ENCODE data around the gene IL21R.

DNA sequence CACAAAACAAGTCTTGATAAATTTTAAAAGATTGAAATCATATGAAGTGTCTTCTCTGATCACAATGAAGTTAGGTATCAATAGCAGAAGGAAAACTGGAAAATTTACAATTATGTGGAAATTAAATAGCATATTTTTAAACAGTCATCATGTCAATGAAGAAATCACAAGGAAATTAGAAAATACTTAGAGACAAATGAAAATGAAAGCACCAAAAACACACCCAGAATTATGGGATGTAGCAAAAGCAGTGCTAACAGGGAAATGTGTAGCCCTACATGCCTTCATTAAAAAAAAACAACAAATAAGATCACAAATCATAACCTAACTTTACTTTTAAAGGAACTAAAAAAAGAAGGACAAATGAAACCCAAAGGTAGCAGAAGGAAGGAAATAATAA is 7.5 kb upstream of the IL21R start:
- TF ChIP-seq, protein P1, sequence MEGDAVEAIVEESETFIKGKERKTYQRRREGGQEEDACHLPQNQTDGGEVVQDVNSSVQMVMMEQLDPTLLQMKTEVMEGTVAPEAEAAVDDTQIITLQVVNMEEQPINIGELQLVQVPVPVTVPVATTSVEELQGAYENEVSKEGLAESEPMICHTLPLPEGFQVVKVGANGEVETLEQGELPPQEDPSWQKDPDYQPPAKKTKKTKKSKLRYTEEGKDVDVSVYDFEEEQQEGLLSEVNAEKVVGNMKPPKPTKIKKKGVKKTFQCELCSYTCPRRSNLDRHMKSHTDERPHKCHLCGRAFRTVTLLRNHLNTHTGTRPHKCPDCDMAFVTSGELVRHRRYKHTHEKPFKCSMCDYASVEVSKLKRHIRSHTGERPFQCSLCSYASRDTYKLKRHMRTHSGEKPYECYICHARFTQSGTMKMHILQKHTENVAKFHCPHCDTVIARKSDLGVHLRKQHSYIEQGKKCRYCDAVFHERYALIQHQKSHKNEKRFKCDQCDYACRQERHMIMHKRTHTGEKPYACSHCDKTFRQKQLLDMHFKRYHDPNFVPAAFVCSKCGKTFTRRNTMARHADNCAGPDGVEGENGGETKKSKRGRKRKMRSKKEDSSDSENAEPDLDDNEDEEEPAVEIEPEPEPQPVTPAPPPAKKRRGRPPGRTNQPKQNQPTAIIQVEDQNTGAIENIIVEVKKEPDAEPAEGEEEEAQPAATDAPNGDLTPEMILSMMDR (IDR thresholded peaks at IDR 0.05) = no peak
- TF ChIP-seq POLR2A (IDR thresholded peaks at IDR 0.05) = no peak
- TF ChIP-seq POLR2AphosphoS5 (IDR thresholded peaks at IDR 0.05) = no peak
